K562 (cell line): Measurements from ENCODE around the gene SKP2. TPM values are rescaled to one million over a fixed set of nuclear protein-coding genes. Genes with fewer than 3 reads are reported as not detected.

Experiments
- ATAC-seq: fragments of 200-7000 bp; cut with Tn5 transposase; 3 replicates; pipeline ENCODE4 v1.9.1; 2020; ENCODE audit warnings: moderate library complexity
- BruUV-seq: library from RNA; stranded (reverse); fragments of 400-500 nt; replicated peaks from 2 replicates; lab custom pipeline; 2021; lab: Mats Ljungman, UMichigan
- CTCF ChIA-PET: fragments of 300-600 bp; formaldehyde crosslinking; extraction: SDS; loops from one replicate; lab custom pipeline; 2021; ENCODE audit warnings: low intra/inter-chr PET ratio; lab: Yijun Ruan, JAX
- POLR2A ChIA-PET: fragments of 300-600, 350-650 bp; sonication (Branson Sonifier 250); formaldehyde crosslinking; extraction: SDS; loops from one replicate; lab custom pipeline; 2021; ENCODE audit warnings: antibody characterized with exemption, inconsistent platforms; lab: Yijun Ruan, JAX
- DNase-seq, 4 experiments: peaks; one replicate each; pipeline versions ENCODE4 v3.0.0 to v3.0.0-alpha.2; 2011 to 2018; ENCODE audit warnings: low spot score in 3 of 4, mixed read lengths in 3 of 4; ENCODE audit errors: extremely low read depth in 1 of 4
- FAIRE-seq: peaks from 2 replicates; lab custom pipeline; 2011; peaks lifted over from hg19 to GRCh38; lab: Jason Lieb, UNC
- H2AFZ ChIP-seq: 2 replicates; pipeline ENCODE4 v1.6.0; 2011; ENCODE audit warnings: low read depth, low read length, control low read depth, inconsistent platforms
- H3K27ac ChIP-seq: fragments of 200-600 bp; 3 replicates; pipeline ENCODE4 v1.8.0; 2011; ENCODE audit warnings: low read depth, mild to moderate bottlenecking, control low read depth, inconsistent platforms, low read length, moderate library complexity, mixed read lengths; ENCODE audit errors: extremely low read depth
- H3K27me3 ChIP-seq, 2 experiments: fragments of 300-600 bp in 1 of 2; 2 replicates in 1 of 2; 3 replicates in 1 of 2; pipeline versions ENCODE4 v1.6.0 to v1.8.0; 2011; ENCODE audit warnings: inconsistent platforms in 2 of 2, low read length in 2 of 2, mild to moderate bottlenecking in 1 of 2, mixed read lengths in 1 of 2, moderate library complexity in 1 of 2; ENCODE audit not compliant: control insufficient read depth in 2 of 2, insufficient read depth in 2 of 2
- H3K36me3 ChIP-seq: fragments of 300-600 bp; 3 replicates; pipeline ENCODE4 v1.8.0; 2011; ENCODE audit warnings: mild to moderate bottlenecking, low read length, inconsistent platforms; ENCODE audit not compliant: control insufficient read depth, insufficient read depth
- H3K4me1 ChIP-seq, 2 experiments: fragments of 200-600 bp in 1 of 2; replicated peaks in 1 of 2; 2 replicates in 1 of 2; 3 replicates in 1 of 2; pipeline versions ENCODE4 v1.5.1 to v1.8.0; 2011; ENCODE audit warnings: inconsistent platforms in 2 of 2, low read length in 2 of 2, mild to moderate bottlenecking in 1 of 2, mixed read lengths in 1 of 2, moderate library complexity in 1 of 2; ENCODE audit not compliant: control insufficient read depth in 2 of 2, insufficient read depth in 2 of 2
- H3K4me2 ChIP-seq: 2 replicates; pipeline ENCODE4 v1.6.1; 2011; ENCODE audit warnings: low read length, control low read depth, inconsistent platforms, mixed read lengths; ENCODE audit not compliant: insufficient read depth
- H3K4me3 ChIP-seq: fragments of 200-600 bp; sonication (generic), shearing (Covaris generic); 2 replicates; pipeline ENCODE4 v1.5.1; 2016; ENCODE audit warnings: control low read depth, inconsistent platforms
- H3K79me2 ChIP-seq: fragments of 200-600 bp; 3 replicates; pipeline ENCODE4 v1.8.0; 2011; ENCODE audit warnings: low read length, inconsistent platforms; ENCODE audit not compliant: control insufficient read depth, insufficient read depth
- H3K9ac ChIP-seq, 2 experiments: 2 replicates each; pipeline versions ENCODE4 v1.6.0 to v1.6.1; 2011; ENCODE audit warnings: low read depth in 2 of 2, low read length in 2 of 2, control low read depth in 1 of 2, inconsistent platforms in 1 of 2, mild to moderate bottlenecking in 1 of 2, mixed read lengths in 1 of 2; ENCODE audit not compliant: insufficient read depth in 1 of 2
- H3K9me1 ChIP-seq: one replicate; pipeline ENCODE4 v1.6.0; 2011; ENCODE audit warnings: inconsistent platforms, mild to moderate bottlenecking, low read length, moderate library complexity; ENCODE audit not compliant: control insufficient read depth, insufficient read depth
- H3K9me3 ChIP-seq: replicated peaks from 2 replicates; pipeline ENCODE4 v1.5.1; 2011; ENCODE audit warnings: low read depth, low read length, inconsistent platforms; ENCODE audit not compliant: control insufficient read depth, insufficient read depth
- H4K20me1 ChIP-seq: replicated peaks from 2 replicates; pipeline ENCODE4 v1.6.1; 2011; ENCODE audit warnings: low read length, inconsistent platforms, mixed read lengths; ENCODE audit not compliant: control insufficient read depth, insufficient read depth
- FOSL1 ChIP-seq: fragments of 200-800 bp; sonication (Bioruptor generic); conservative IDR thresholded peaks from 2 replicates; pipeline ENCODE4 v1.6.1; 2016; ENCODE audit warnings: missing genetic modification characterization, missing compliant biosample characterization
- FOXP1 ChIP-seq: sonication (generic); formaldehyde crosslinking; IDR thresholded peaks from 2 replicates; pipeline ENCODE4 v1.8.0; 2022; ENCODE audit warnings: mild to moderate bottlenecking, missing genetic modification reagents
- FUS ChIP-seq: fragments of 200-400 bp; formaldehyde crosslinking; optimal IDR thresholded peaks from 2 replicates; pipeline ENCODE3; 2017; ENCODE audit warnings: low read depth, low read length
- JUN ChIP-seq, 2 experiments: sonication (generic) in 1 of 2; formaldehyde crosslinking in 1 of 2; IDR thresholded peaks; 2 replicates each; pipeline versions ENCODE4 v1.6.1 to v1.8.0; 2012 to 2022; ENCODE audit warnings: borderline replicate concordance in 2 of 2, mild to moderate bottlenecking in 2 of 2, improper control_type of control experiment in 1 of 2, low read depth in 1 of 2, low read length in 1 of 2, missing genetic modification reagents in 1 of 2
- KDM1A ChIP-seq, 2 experiments: fragments of 450-650 bp; IDR thresholded peaks; 2 replicates each; pipeline ENCODE4 v1.6.1; 2016; ENCODE audit warnings: mild to moderate bottlenecking in 2 of 2
- KLF16 ChIP-seq: IDR thresholded peaks from 2 replicates; pipeline ENCODE4 v1.6.1; 2016; ENCODE audit warnings: antibody characterized with exemption
- KLF6 ChIP-seq: fragments of 250-450 bp; sonication (Bioruptor Pico); IDR thresholded peaks from 2 replicates; pipeline ENCODE4 v1.4.0; 2020; ENCODE audit warnings: mild to moderate bottlenecking, moderate library complexity, borderline replicate concordance
- NR2F6 ChIP-seq: fragments of 450-650 bp; formaldehyde crosslinking; IDR thresholded peaks from 2 replicates; pipeline ENCODE4 v1.4.0; 2020; ENCODE audit warnings: mild to moderate bottlenecking
- TEAD1 ChIP-seq, 2 experiments: fragments of 450-650 bp in 1 of 2; sonication (generic) in 1 of 2; formaldehyde crosslinking; IDR thresholded peaks; 2 replicates each; pipeline versions ENCODE4 v1.4.0 to v1.8.0; 2020 to 2022; ENCODE audit warnings: mild to moderate bottlenecking in 2 of 2, missing genetic modification reagents in 1 of 2
- THAP12 ChIP-seq: fragments of 250-450 bp; sonication (Bioruptor Pico); IDR thresholded peaks from 2 replicates; pipeline ENCODE4 v1.9.0; 2021; ENCODE audit warnings: mild to moderate bottlenecking, inconsistent platforms
- ZNF655 ChIP-seq: fragments of 250-450 bp; sonication (Bioruptor Pico); IDR thresholded peaks from 2 replicates; pipeline ENCODE4 v1.5.0; 2021
- WGBS: fragments of 100-300 bp; shearing (Covaris generic); methylation state at CpG from one replicate; pipeline ENCODE4 v1.1.6; 2016; ENCODE audit warnings: low coverage, mixed read lengths; ENCODE audit not compliant: insufficient coverage; ENCODE audit errors: missing lambda C conversion rate; 5-methylcytosine and 5-hydroxymethylcytosine counted together
- in situ Hi-C: fragments of 300-500 bp; cut with MboI; formaldehyde crosslinking; loops from 4 replicates; pipeline ENCODE4 v1.15.0; 2018; ENCODE audit warnings: inconsistent platforms, mixed read lengths
- intact Hi-C: fragments of 100-400 bp; cut with micrococcal nuclease; formaldehyde crosslinking; loops from 2 replicates; pipeline ENCODE4 v1.14.2; 2022
- polyA plus RNA-seq, 8 experiments: library from polyadenylated mRNA; depleted of rRNA in 4 of 8; stranded (reverse) in 5 of 8; unstranded in 3 of 8; fragments of >200 nt; fragmentation: Nextera tagmentation in 2 of 8; fragmentation: Illumina TruSeq in 1 of 8; extraction: Ambion mirVana in 2 of 8; extraction: Trizol in 1 of 8; gene quantifications; 2 replicates each; pipeline versions ENCODE4 v1.2.1 to v1.2.3, GENCODE V29; 2011 to 2014; ENCODE audit warnings: inconsistent platforms in 1 of 8, missing spikeins in 1 of 8
- total RNA-seq, 7 experiments: library from RNA; depleted of rRNA in 6 of 7; stranded (reverse); fragments of >200 nt in 6 of 7; fragmentation: Illumina TruSeq in 2 of 7; extraction: Trizol in 2 of 7; gene quantifications; 2 replicates each; pipeline versions ENCODE4 v1.2.1 to v1.2.3, GENCODE V29; 2011 to 2021; ENCODE audit warnings: low replicate concordance in 1 of 7

Gene SKP2
- total and polyA plus RNA-seq, 9 of the 15 experiments (the other 6 are each of a cell fraction or from before 2014, with no cell fraction given), result 30.0 to 97.5 (median 80.8) TPM

- intact Hi-C loops (no loop called here), in situ Hi-C loops (no loop called here)
- peaks cover 4% of the 10 kb centered on the region in 2 experiments; a peak in 2 of 5 replicates for H3K4me1 ChIP-seq
- no peaks in the 10 kb centered on the region for H3K79me2 ChIP-seq
- FAIRE-seq (no peak), ATAC-seq (no peak), DNase-seq (no peak)
- H3K27me3 ChIP-seq, result no peaks in the 10 kb centered on the region
- no peaks in the 10 kb centered on the region for H3K9me1 ChIP-seq
- H3K9me3 ChIP-seq, result no peaks in the 10 kb centered on the region
- H4K20me1 ChIP-seq, result no peaks in the 10 kb centered on the region
- POLR2A ChIA-PET, result no interaction called here
- no peak overlapping the region for H3K4me2 ChIP-seq
- BruUV-seq, result no TSS peak
- no peak overlapping the region for H2AFZ ChIP-seq
- peaks cover 31% of the 10 kb centered on the region for H3K36me3 ChIP-seq
- H3K4me3 ChIP-seq, result no peak overlapping the region
- H3K27ac ChIP-seq, result no peak overlapping the region
- TF ChIP-seq FOSL1 (tag), result peak; percentile 29; the same call in 1 of the 2 replicates
- TF ChIP-seq KDM1A (IDR thresholded peaks at IDR 0.05), result no peak
- 56% methylated on average over 3 of the region's 3 CpGs for WGBS
- CTCF ChIA-PET, result no interaction called here
- no peak overlapping the region for H3K9ac ChIP-seq
Observed at GRCh38 chr5:36108758-36109460, 43.0 kb upstream of the SKP2 start.

DNA sequence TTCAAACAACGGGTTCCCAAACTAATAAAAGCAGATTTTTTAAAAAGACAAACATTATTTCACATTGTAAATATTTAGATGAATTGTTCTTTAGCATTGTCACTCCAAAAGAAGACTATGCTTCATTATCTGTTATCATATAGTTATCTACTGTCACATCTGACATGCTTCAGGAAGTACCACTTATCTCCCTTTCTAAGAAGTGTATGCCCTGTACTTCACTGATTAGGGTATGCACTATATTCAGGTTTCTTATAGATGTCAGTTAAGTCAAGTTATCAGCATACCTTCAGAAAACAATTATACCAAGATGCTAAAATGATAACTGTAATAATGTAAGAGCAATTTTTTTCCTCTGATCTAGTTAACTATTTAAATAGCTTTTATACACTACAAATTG is 40.7 kb upstream of the SKP2 start:
- WGBS, result 69% methylated on average over 1 of the region's 1 CpG
- FAIRE-seq (no peak), ATAC-seq (0 out of 3 replicates have a peak, but pooled peaks have one; percentile 43), DNase-seq (peak in 2 of 4 experiments; percentile 8 to 25)
- BruUV-seq, result no TSS peak
- Histone ChIP-seq H3K9ac (no peak overlapping the region), H3K9me3 (no peaks in the 10 kb centered on the region), H3K4me2 (no peak overlapping the region), H3K79me2 (no peaks in the 10 kb centered on the region), H3K27ac (no peak overlapping the region), H3K36me3 (peaks cover 35% of the 10 kb centered on the region), H3K9me1 (no peaks in the 10 kb centered on the region), H4K20me1 (no peaks in the 10 kb centered on the region), H3K4me1 (peaks cover 4% of the 10 kb centered on the region in 2 experiments; a peak in 2 of 5 replicates), H2AFZ (no peak overlapping the region), H3K27me3 (no peaks in the 10 kb centered on the region), H3K4me3 (no peak overlapping the region)
- in situ Hi-C loops (no loop called here), intact Hi-C loops (no loop called here)
- POLR2A ChIA-PET, result interaction anchor here (1.6 kb wide), 1 partner anchor 15 kb away, joined by 3 read pairs; no protein-coding TSS in a partner anchor
- CTCF ChIA-PET, result no interaction called here
- no peak for TF ChIP-seq TEAD1 (CRISPR knock-in tag; IDR thresholded peaks at IDR 0.05)
- no peak for TF ChIP-seq KLF6 (CRISPR knock-in tag)
- TF ChIP-seq JUN (IDR thresholded peaks at IDR 0.05; ENCODE audit: borderline replicate concordance, low read depth, low read length), result no peak
- no peak for TF ChIP-seq JUN (CRISPR knock-in tag; IDR thresholded peaks at IDR 0.05; ENCODE audit: borderline replicate concordance)
- no peak for TF ChIP-seq NR2F6
- no peak for TF ChIP-seq FUS
- TF ChIP-seq THAP12, result no peak
- no peak for TF ChIP-seq FOXP1
- no peak for TF ChIP-seq ZNF655 (CRISPR knock-in tag)
- peak; percentile 50; the same call in 1 of the 2 replicates for TF ChIP-seq KLF16
